Liver (tissue), 9 donors: ENCODE results near the gene C1QTNF1. TPM values are rescaled to one million over a fixed set of nuclear protein-coding genes. Genes with fewer than 3 reads are reported as not detected.

Source experiments
- DNase-seq: peaks from one replicate; pipeline ENCODE4 v3.0.0-alpha.2; 2017; ENCODE audit warnings: low spot score
- H3K27ac ChIP-seq, 2 donors: one replicate each; pipeline ENCODE4 v1.7.0; 2013; ENCODE audit warnings: inconsistent platforms in 2 of 2, low read length in 2 of 2, control low read depth in 1 of 2, low read depth in 1 of 2, mild to moderate bottlenecking in 1 of 2
- H3K27me3 ChIP-seq, 4 donors: one replicate each; pipeline versions ENCODE4 v1.6.1 to v1.7.0; 2013; ENCODE audit warnings: low read length in 3 of 4, inconsistent platforms in 1 of 4, mild to moderate bottlenecking in 1 of 4, moderate library complexity in 1 of 4; ENCODE audit not compliant: control insufficient read depth in 4 of 4, insufficient read depth in 4 of 4
- H3K36me3 ChIP-seq, 4 donors: one replicate each; pipeline versions ENCODE4 v1.6.1 to v1.7.0; 2013; ENCODE audit warnings: low read length in 3 of 4, mild to moderate bottlenecking in 3 of 4, low read depth in 1 of 4, moderate library complexity in 1 of 4; ENCODE audit not compliant: control insufficient read depth in 4 of 4, insufficient read depth in 3 of 4
- H3K4me1 ChIP-seq, 4 donors: one replicate each; pipeline versions ENCODE4 v1.6.1 to v1.7.0; 2013; ENCODE audit warnings: low read length in 3 of 4, mild to moderate bottlenecking in 3 of 4, moderate library complexity in 1 of 4; ENCODE audit not compliant: control insufficient read depth in 4 of 4, insufficient read depth in 4 of 4
- H3K4me3 ChIP-seq, 3 donors: one replicate each; pipeline versions ENCODE4 v1.6.1 to v1.7.0; 2013; ENCODE audit warnings: low read length in 3 of 3, control low read depth in 1 of 3, low read depth in 1 of 3, mild to moderate bottlenecking in 1 of 3
- H3K9ac ChIP-seq, 2 donors: one replicate each; pipeline ENCODE4 v1.7.0; 2013; ENCODE audit warnings: low read length in 2 of 2, mild to moderate bottlenecking in 2 of 2, moderate library complexity in 2 of 2, control low read depth in 1 of 2, low read depth in 1 of 2
- H3K9me3 ChIP-seq, 4 donors: one replicate each; pipeline versions ENCODE4 v1.6.1 to v1.7.0; 2013; ENCODE audit warnings: low read length in 3 of 4; ENCODE audit not compliant: control insufficient read depth in 4 of 4
- FOXA1 ChIP-seq: IDR thresholded peaks from 2 replicates; pipeline ENCODE4 v1.6.1; 2016; ENCODE audit warnings: antibody characterized with exemption
- JUND ChIP-seq, 2 donors: IDR thresholded peaks; 2 replicates each; pipeline ENCODE4 v1.6.1; 2016; ENCODE audit warnings: antibody characterized with exemption in 2 of 2
- NR2F2 ChIP-seq: IDR thresholded peaks from 2 replicates; pipeline ENCODE4 v1.6.1; 2016; ENCODE audit warnings: antibody characterized with exemption
- REST ChIP-seq: IDR thresholded peaks from 2 replicates; pipeline ENCODE4 v1.6.1; 2016; ENCODE audit warnings: antibody characterized with exemption, mild to moderate bottlenecking
- RXRA ChIP-seq, 2 donors: IDR thresholded peaks; 2 replicates each; pipeline ENCODE4 v1.6.1; 2017 to 2018; ENCODE audit warnings: antibody characterized with exemption in 2 of 2, mild to moderate bottlenecking in 1 of 2
- SP1 ChIP-seq: IDR thresholded peaks from 2 replicates; pipeline ENCODE4 v1.6.1; 2018; ENCODE audit warnings: antibody characterized with exemption, mild to moderate bottlenecking
- TAF1 ChIP-seq: conservative IDR thresholded peaks from 2 replicates; pipeline ENCODE4 v1.6.1; 2016; ENCODE audit warnings: antibody characterized with exemption, mild to moderate bottlenecking
- WGBS: extraction: QIAGEN DNeasy Blood & Tissue Kit; methylation state at CpG from one replicate; pipeline ENCODE4 v1.1.7; 2013; 5-methylcytosine and 5-hydroxymethylcytosine counted together
- polyA plus RNA-seq, 2 donors: library from polyadenylated mRNA; stranded (reverse) in 1 of 2; unstranded in 1 of 2; fragments of 200-250 nt in 1 of 2; fragments of >200 nt in 1 of 2; fragmentation: Nextera tagmentation in 1 of 2; extraction: Ambion mirVana in 1 of 2; gene quantifications; one replicate each; pipeline versions ENCODE4 v1.2.1 to v1.2.3, GENCODE V29; 2013 to 2015
- total RNA-seq, 2 donors: library from RNA; depleted of rRNA; stranded (reverse); fragments of >200 nt; gene quantifications; one replicate each; pipeline ENCODE4 v1.2.3, GENCODE V29; 2014
- TF ChIP-seq, protein P1 (sequence below): IDR thresholded peaks from 2 replicates; pipeline ENCODE4 v1.6.1; 2016; ENCODE audit warnings: antibody characterized with exemption
- donor health status: healthy.
- donor health status: healthy.
- donor health status: healthy.
- donor health status: healthy.
- donor health status: healthy.

C1QTNF1 gene
- total and polyA plus RNA-seq, 4 donors: 0.56 to 54.6 (median 16.1) TPM

DNA sequence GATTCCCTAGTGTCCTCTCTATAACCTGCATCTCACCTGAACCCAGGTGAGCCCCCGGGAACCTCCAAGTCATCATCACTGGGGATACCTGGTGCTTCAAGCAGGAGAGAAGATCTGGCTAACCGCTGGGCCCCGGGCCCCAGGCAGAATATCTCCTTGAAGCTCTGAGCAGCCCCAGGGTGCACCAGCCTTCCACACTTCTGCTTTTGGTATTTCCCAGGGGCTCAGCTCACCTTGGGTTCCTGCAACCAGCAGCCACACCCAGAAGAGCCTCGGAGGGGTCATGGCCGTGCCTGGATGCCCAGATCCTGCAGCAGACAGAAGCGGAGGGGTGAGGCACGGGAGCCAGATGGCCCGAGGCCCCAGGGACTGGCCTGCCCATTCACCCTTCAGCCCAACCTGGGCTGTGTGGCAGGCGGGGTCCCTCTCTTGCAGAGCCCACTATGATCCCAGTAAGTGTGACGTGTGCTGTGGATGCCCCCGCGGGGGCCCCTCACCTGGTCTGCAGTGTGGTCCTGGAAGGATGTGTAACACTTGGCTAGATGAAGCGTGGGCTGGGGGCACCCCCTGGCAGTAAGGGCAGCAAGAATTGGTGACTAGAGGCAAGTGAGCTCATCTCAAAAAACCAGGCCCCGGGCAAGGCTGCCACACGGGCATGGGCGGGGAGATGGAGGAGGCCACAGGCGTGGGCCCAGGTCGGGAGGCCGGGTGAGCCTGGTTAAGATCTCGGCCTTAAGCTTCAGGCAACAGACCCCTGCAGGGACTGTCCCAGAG, 46.9 kb upstream of the C1QTNF1 start:
- H3K4me3 ChIP-seq: no peak overlapping the region
- H3K27me3 ChIP-seq: no peaks in the 10 kb centered on the region
- no peak for TF ChIP-seq FOXA1
- TF ChIP-seq TAF1: no peak
- no peak for TF ChIP-seq JUND (IDR thresholded peaks at IDR 0.05)
- no peak overlapping the region for H3K9ac ChIP-seq
- H3K4me1 ChIP-seq: peaks cover 4 to 24% (median 9%) of the 10 kb centered on the region in 4 donors
- DNase-seq: no peak
- WGBS: 93% methylated on average over 20 of the region's 20 CpGs
- no peak overlapping the region for H3K27ac ChIP-seq
- H3K36me3 ChIP-seq: no peaks in the 10 kb centered on the region
- H3K9me3 ChIP-seq: no peaks in the 10 kb centered on the region

DNA sequence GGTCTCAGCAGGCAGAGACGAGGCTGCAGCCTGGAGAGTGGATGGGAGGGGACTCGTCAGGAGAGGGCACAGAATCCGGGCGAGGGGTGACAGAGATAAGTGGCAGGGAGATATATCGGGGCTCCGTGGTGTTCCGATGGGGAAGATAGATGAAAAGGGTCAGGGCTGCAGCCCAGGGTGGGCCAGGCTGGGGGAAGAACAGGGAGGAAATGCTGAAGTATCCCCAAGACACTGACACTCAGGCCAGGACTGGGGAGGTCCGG, 46.4 kb upstream of the C1QTNF1 start:
- H3K4me1 ChIP-seq: peaks cover 4 to 24% (median 9%) of the 10 kb centered on the region in 4 donors
- no peak overlapping the region for H3K27ac ChIP-seq
- no peaks in the 10 kb centered on the region for H3K9me3 ChIP-seq
- no peak overlapping the region for H3K9ac ChIP-seq
- H3K36me3 ChIP-seq: no peaks in the 10 kb centered on the region
- 83% methylated on average over 8 of the region's 8 CpGs for WGBS
- no peak overlapping the region for H3K4me3 ChIP-seq
- DNase-seq: no peak
- TF ChIP-seq NR2F2: no peak
- H3K27me3 ChIP-seq: no peaks in the 10 kb centered on the region

- no peaks in the 10 kb centered on the region for H3K27me3 ChIP-seq
- no peaks in the 10 kb centered on the region for H3K9me3 ChIP-seq
- H3K36me3 ChIP-seq: no peaks in the 10 kb centered on the region
- H3K9ac ChIP-seq: no peak overlapping the region
- TF ChIP-seq FOXA1: no peak
- no peak for TF ChIP-seq RXRA (IDR thresholded peaks at IDR 0.05)
- no peak for TF ChIP-seq REST
- TF ChIP-seq, protein P1, sequence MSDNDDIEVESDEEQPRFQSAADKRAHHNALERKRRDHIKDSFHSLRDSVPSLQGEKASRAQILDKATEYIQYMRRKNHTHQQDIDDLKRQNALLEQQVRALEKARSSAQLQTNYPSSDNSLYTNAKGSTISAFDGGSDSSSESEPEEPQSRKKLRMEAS: no peak
- TF ChIP-seq SP1: no peak
- 80% methylated on average over 21 of the region's 21 CpGs for WGBS
- peaks cover 4 to 24% (median 9%) of the 10 kb centered on the region in 4 donors for H3K4me1 ChIP-seq
- H3K27ac ChIP-seq: no peak overlapping the region
- H3K4me3 ChIP-seq: no peak overlapping the region
- DNase-seq: no peak
Measured at GRCh38 chr17:78977997-78978973, 45.7 kb upstream of the C1QTNF1 start.
